GM10248 (cell line): ENCODE data around the gene EPAS1.
"Not testable (repeated sequence)": the region's sequence is repeated elsewhere in the genome, so short reads cannot be mapped to it uniquely, and the experiment has no call there.

Experiments used
- CTCF ChIA-PET: fragments of 300-600 bp; sonication (Branson Sonifier 250); formaldehyde crosslinking; extraction: SDS; loops from one replicate; lab custom pipeline; 2021; ENCODE audit warnings: antibody characterized with exemption; lab: Yijun Ruan, JAX
- POLR2A ChIA-PET: fragments of 350-650 bp; sonication (Branson Sonifier 250); formaldehyde crosslinking; extraction: SDS; loops from one replicate; lab custom pipeline; 2020; ENCODE audit warnings: antibody characterized with exemption; lab: Yijun Ruan, JAX
- DNase-seq: peaks from one replicate; pipeline ENCODE4 v3.0.0; 2012; ENCODE audit errors: extremely low spot score
- TF ChIP-seq, protein P1 (sequence below): IDR thresholded peaks from 2 replicates; pipeline ENCODE4 v1.5.1; 2012; ENCODE audit warnings: mild to moderate bottlenecking, low read depth; ENCODE audit errors: extremely low read depth, missing control alignments, control extremely low read depth

Gene EPAS1

DNA sequence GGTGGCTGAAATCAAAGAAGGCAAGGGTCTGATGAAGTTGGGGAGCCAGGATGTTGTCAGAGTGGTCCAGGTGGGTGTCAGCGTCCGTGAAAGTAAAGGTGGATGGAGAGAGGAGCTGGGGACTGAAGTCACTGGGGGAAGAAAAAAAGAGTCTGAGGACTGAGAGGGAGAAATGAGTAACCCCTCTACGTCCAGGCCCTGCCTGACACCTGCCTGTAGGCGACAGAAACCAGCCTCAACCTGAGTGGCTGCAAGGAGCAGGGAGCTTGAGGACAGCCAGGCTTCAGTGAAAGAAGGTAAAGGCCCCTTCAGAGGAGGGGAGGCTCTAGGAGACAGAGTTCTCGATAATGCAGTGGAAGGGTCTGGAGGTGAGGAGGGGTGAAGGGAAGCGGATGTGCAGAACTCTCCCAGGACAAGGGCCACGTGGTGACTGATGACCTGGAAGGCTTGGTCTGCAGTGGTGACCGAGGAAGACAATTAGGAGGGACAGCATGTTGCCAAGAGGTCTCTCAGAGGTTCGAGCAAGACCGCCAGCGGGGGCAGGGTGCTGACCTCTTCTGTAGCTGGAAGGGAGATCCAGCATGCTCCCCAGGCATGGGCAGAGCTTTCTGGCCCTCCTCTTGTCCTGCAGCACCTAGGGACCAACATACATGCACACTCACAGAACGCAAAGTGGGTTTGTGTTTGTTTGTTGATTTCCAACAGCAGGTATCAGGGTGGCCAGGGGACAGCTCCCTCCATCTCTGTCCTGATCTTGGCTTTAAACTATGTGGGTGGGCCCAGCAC, 95.5 kb downstream of the EPAS1 start:
- CTCF ChIA-PET: interaction anchor here (1.0 to 2.2 kb wide), 4 partner anchors 12 to 399 kb away, joined by 3 to 6 read pairs (median 4); no protein-coding TSS in a partner anchor
- POLR2A ChIA-PET: no interaction called here
- TF ChIP-seq, protein P1, sequence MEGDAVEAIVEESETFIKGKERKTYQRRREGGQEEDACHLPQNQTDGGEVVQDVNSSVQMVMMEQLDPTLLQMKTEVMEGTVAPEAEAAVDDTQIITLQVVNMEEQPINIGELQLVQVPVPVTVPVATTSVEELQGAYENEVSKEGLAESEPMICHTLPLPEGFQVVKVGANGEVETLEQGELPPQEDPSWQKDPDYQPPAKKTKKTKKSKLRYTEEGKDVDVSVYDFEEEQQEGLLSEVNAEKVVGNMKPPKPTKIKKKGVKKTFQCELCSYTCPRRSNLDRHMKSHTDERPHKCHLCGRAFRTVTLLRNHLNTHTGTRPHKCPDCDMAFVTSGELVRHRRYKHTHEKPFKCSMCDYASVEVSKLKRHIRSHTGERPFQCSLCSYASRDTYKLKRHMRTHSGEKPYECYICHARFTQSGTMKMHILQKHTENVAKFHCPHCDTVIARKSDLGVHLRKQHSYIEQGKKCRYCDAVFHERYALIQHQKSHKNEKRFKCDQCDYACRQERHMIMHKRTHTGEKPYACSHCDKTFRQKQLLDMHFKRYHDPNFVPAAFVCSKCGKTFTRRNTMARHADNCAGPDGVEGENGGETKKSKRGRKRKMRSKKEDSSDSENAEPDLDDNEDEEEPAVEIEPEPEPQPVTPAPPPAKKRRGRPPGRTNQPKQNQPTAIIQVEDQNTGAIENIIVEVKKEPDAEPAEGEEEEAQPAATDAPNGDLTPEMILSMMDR: no peak
- no peak for DNase-seq

DNA sequence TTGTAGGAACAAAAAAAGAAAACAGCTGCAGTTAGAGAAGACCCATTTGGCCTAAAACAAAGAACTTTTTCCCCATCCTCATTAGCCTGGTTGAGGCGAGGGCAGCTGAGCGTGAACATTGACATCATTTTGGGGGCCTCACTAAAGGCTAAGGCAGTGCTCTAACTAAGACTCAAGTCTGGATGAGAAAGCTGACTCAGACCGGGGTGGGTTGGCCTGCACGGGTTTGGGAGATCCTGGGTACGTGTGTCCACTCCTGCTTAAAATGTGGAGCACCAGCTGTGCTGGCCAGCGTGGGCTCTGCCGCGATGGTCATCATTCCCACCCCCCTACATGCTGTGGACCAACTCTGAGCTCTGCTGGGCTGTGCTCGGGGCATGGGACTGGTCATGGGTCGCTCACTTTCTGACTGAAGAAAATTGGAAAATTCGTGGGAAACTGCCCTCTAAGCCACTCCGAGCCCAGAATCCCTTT, 96.2 kb downstream of the EPAS1 start:
- TF ChIP-seq, protein P1: no peak
- POLR2A ChIA-PET: no interaction called here
- CTCF ChIA-PET: interaction anchor here (1.0 to 2.2 kb wide), 5 partner anchors 12 to 400 kb away, joined by 3 to 6 read pairs (median 4); no protein-coding TSS in a partner anchor
- DNase-seq: no peak

DNA sequence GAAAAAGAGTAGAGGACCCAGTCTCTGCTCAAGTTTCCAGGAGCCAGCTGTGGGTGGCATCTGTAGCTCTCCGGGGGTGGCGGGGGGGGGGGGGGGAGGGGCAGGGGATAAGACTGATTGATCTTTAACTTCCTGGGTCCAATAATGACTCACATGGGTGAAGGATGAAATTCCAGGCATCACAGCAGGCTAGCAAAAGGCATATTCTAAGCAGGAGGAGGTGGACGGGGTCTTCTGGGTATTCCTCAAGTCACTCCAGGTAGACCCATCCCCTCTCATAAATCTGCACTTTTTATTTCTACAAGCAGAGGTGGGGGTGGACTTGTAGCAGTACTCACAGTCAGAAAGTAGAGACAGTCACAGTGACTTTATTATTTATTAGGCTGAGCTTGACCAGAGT, 96.7 kb downstream of the EPAS1 start:
- TF ChIP-seq, protein P1: no peak
- POLR2A ChIA-PET: no interaction called here
- CTCF ChIA-PET: interaction anchor here (1.0 to 2.2 kb wide), 6 partner anchors 11 to 401 kb away, joined by 3 to 7 read pairs (median 4); no protein-coding TSS in a partner anchor
- no peak for DNase-seq

DNA sequence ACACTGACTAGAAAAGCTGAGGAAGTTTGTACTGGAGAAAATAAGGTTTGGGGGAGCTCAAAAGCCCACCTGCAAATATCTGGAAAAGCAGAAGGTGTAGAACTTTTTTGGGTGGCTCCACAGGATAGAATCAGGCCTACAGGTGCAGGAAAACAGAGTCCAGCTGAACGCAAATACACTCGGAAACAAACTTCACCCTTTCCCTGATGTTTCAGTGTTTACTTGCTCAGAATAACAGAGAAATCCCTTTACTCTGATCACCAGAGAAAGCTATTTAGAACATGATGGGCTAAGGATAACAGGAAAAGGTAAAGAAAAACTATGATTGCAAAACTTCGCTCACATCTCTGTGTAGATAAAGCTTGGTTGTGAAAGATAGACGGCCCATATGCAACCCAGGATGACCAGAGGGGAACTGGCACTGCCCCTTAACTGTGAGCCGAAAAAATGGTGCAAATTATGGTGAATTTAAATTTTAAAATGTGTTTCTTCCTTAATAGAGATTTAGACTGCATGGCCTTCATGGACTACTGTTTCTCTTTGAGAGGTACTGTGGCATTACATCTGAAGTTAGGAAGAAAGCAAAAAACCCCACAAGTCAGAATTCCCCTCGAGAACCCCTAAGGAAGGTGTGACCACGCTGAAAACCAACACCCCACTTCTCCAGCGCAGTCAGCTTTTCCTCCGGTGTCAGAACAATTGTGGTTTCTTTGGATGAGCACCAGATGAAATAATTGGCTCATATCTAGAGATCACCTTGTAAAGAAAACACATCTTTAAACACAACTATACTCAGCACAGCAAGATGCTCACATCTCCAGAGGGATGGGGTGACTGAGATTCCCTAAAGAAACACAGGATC, 97.7 kb downstream of the EPAS1 start:
- CTCF ChIA-PET: interaction anchor here (1.1 to 2.2 kb wide), 4 partner anchors 10 to 402 kb away, joined by 3 to 7 read pairs (median 6); no protein-coding TSS in a partner anchor
- POLR2A ChIA-PET: no interaction called here
- no peak for DNase-seq
- TF ChIP-seq, protein P1: no peak

DNA sequence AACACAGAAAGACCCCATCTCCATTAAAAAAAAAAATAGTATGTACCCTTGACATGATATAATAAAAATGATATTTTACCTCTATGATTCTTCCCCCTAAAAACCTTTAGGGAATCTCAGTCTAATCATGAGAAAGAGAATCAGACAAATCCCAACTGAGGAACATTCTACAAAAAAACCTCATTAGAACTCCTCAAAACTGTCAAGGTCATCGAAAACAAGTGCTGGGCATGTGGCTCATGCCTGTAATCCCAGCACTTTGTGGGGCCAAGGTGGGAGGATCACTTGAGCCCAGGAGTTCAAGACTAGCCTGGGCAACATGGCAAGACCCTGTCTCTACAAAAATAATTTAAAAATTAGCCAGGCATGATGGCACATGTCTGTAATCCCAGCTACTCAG, 98.5 kb downstream of the EPAS1 start:
- POLR2A ChIA-PET, DNase-seq, CTCF ChIA-PET: not testable (repeated sequence)

DNA sequence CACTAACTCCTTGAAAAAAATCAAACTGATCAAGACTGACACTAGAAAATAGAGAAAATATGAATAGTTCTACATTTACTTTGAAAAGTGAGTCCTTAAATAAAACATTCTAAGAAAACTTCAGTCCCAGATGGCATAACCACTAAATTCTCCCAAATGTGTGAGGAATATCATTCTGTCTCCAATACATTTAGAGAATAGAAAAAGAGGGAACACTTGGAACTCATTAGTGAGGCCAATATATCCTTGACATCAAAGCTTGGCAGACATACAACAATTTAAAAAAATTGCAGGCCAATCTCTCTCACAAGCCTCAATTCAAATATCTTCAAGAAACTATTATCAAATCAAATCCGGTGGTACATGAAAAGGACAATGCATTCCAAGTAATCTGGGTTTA, 102.8 kb downstream of the EPAS1 start:
- TF ChIP-seq, protein P1: no peak
- DNase-seq: no peak
- POLR2A ChIA-PET: no interaction called here
- CTCF ChIA-PET: interaction anchor here (1.3 kb wide), 1 partner anchor 62 kb away, joined by 3 read pairs; no protein-coding TSS in a partner anchor

DNA sequence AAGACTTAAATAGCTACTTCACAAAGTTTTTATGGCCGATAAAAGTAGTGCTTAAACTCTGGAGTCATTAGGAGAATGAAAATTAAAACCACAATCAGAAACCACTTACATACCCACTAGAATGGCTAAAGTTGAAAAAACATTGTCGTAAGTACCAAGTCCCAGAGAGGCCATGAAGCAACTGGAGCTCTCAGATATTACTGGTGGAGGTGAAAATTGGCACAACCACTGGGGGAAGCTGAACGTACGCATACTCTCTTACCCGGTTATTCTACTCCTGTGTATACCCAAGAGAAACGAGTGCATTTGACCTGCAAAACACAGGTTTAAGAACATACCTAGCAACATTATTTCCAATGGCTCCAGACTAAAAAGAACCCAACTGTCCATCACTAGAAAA, 105.7 kb downstream of the EPAS1 start:
- TF ChIP-seq, protein P1: no peak
- CTCF ChIA-PET: interaction anchor here (1.1 kb wide), 1 partner anchor 247 kb away, joined by 3 read pairs; no protein-coding TSS in a partner anchor
- no peak for DNase-seq
- POLR2A ChIA-PET: no interaction called here
